Lung (tissue), 12 donors: ENCODE results near the gene TIGD3. TPM values are rescaled to one million over a fixed set of nuclear protein-coding genes. Genes with fewer than 3 reads are reported as not detected.

Source experiments
- ATAC-seq: fragments of 200-7000 bp; cut with Tn5 transposase; one replicate; pipeline ENCODE4 v1.9.1; 2020; ENCODE audit warnings: moderate number of reproducible peaks; ENCODE audit not compliant: insufficient read depth, low FRiP score
- DNase-seq, 3 donors: peaks; one replicate each; pipeline ENCODE4 v3.0.0-alpha.2; 2013 to 2017
- H3K27ac ChIP-seq, 2 donors: one replicate each; pipeline ENCODE4 v1.5.1; 2013; ENCODE audit warnings: mild to moderate bottlenecking in 2 of 2, moderate library complexity in 2 of 2, control low read depth in 1 of 2, inconsistent platforms in 1 of 2, low read depth in 1 of 2, low read length in 1 of 2
- H3K27me3 ChIP-seq, 3 donors: one replicate each; pipeline ENCODE4 v1.5.1; 2013; ENCODE audit warnings: low read length in 2 of 3; ENCODE audit not compliant: control insufficient read depth in 3 of 3, insufficient read depth in 3 of 3
- H3K36me3 ChIP-seq, 4 donors: one replicate each; pipeline ENCODE4 v1.5.1; 2013; ENCODE audit warnings: low read length in 4 of 4, mild to moderate bottlenecking in 1 of 4, moderate library complexity in 1 of 4; ENCODE audit not compliant: control insufficient read depth in 4 of 4, insufficient read depth in 4 of 4
- H3K4me1 ChIP-seq, 5 donors: one replicate each; pipeline ENCODE4 v1.5.1; 2013; ENCODE audit warnings: low read length in 5 of 5, mild to moderate bottlenecking in 2 of 5, moderate library complexity in 1 of 5; ENCODE audit not compliant: control insufficient read depth in 5 of 5, insufficient read depth in 5 of 5
- H3K4me3 ChIP-seq: one replicate; pipeline ENCODE4 v1.5.1; 2013; ENCODE audit warnings: mild to moderate bottlenecking, control low read depth, moderate library complexity
- H3K9ac ChIP-seq, 2 donors: one replicate each; pipeline ENCODE4 v1.5.1; 2013; ENCODE audit warnings: low read length in 2 of 2, control low read depth in 1 of 2; ENCODE audit not compliant: insufficient read depth in 1 of 2
- H3K9me3 ChIP-seq, 4 donors: one replicate each; pipeline ENCODE4 v1.5.1; 2013; ENCODE audit warnings: low read length in 3 of 4, mild to moderate bottlenecking in 1 of 4, moderate library complexity in 1 of 4; ENCODE audit not compliant: control insufficient read depth in 4 of 4, insufficient read depth in 3 of 4
- CTCF ChIP-seq: IDR thresholded peaks from 2 replicates; pipeline ENCODE4 v1.5.1; 2012; ENCODE audit warnings: mild to moderate bottlenecking; ENCODE audit errors: control extremely low read depth, extremely low read depth
- WGBS, 2 donors: extraction: QIAGEN DNeasy Blood & Tissue Kit; methylation state at CpG; one replicate each; pipeline ENCODE4 v1.1.7; 2013; 5-methylcytosine and 5-hydroxymethylcytosine counted together
- polyA plus RNA-seq, 2 donors: library from polyadenylated mRNA; stranded (reverse); fragments of 200-250 nt; gene quantifications; one replicate each; pipeline ENCODE4 v1.2.1, GENCODE V29; 2013
- total RNA-seq, 2 donors: library from RNA; depleted of rRNA in 1 of 2; stranded (reverse); fragments of >200 nt in 1 of 2; gene quantifications; one replicate each; pipeline ENCODE4 v1.2.1, GENCODE V29; 2014 to 2021
- donor health status: control.
- donor health status: control.
- donor health status: Bipolar disorder and iron deficiency.
- donor health status: healthy.
- donor health status: DM: yes; HTN: yes; CAD: no.

The TIGD3 gene
- total and polyA plus RNA-seq, 4 donors = 0.21 to 0.27 (median 0.24) TPM; not detected in 1

DNA sequence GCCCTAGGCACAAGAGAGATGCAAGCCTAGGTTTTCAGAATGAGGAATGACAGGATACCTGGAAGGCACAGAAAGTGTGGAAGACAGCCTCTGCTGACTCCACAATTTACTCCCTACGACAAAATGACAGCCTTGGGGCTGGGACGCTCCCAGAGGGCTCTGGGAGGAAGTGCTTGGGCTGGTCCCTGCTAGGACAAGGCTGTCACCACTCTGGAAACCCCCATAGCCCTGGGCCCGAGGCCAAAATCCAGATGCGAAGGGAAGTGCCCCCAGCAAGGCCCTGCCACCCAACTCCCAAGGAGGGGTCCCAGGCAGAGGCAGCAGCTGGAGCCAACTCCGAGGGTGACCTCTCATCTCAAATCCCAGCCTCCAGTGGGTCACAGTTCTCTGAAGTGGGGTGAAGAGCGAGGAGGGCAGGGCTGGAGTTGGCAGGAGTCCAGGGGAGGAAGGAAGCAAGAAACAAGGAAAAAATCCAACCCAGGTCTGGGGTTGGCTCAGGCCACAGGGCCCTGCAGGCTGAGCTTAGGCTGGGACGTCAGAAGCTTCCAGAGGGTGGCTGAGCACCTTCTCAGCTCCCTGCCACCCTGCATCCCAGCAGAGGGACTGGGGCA lies 46.2 kb upstream of the TIGD3 start:
- no peak overlapping the region for H3K9ac ChIP-seq
- no peak for TF ChIP-seq CTCF
- peaks cover 0 to 1% (median 0%) of the 10 kb centered on the region in 4 donors for H3K36me3 ChIP-seq
- peak; percentile 60 to 70 (median 69) for DNase-seq
- H3K4me1 ChIP-seq = peaks cover 4 to 55% (median 29%) of the 10 kb centered on the region in 5 donors
- ATAC-seq = no peak
- peak overlapping the region in 1 of 2 donors; percentile 87 for H3K27ac ChIP-seq
- WGBS, 2 donors = 4 to 14% methylated on average over 7 of the region's 7 CpGs
- no peak overlapping the region for H3K4me3 ChIP-seq
- H3K27me3 ChIP-seq = no peaks in the 10 kb centered on the region
- H3K9me3 ChIP-seq = no peaks in the 10 kb centered on the region

GRCh38 chr11:65309006-65309405 lies 45.5 kb upstream of the TIGD3 start:
- WGBS, 2 donors = 66 to 67% methylated on average over 5 of the region's 5 CpGs
- no peaks in the 10 kb centered on the region for H3K9me3 ChIP-seq
- H3K4me1 ChIP-seq = peaks cover 4 to 61% (median 34%) of the 10 kb centered on the region in 5 donors
- H3K27ac ChIP-seq = peak overlapping the region in 1 of 2 donors; percentile 87
- peaks cover 0 to 1% (median 0%) of the 10 kb centered on the region in 4 donors for H3K36me3 ChIP-seq
- DNase-seq (no peak), ATAC-seq (no peak)
- no peak overlapping the region for H3K4me3 ChIP-seq
- no peak for TF ChIP-seq CTCF
- H3K27me3 ChIP-seq = peaks cover 0 to 3% (median 0%) of the 10 kb centered on the region in 3 donors
- no peak overlapping the region for H3K9ac ChIP-seq

GRCh38 chr11:65310215-65310614 lies 44.3 kb upstream of the TIGD3 start:
- H3K9ac ChIP-seq = no peak overlapping the region
- H3K36me3 ChIP-seq = peaks cover 0 to 1% (median 0%) of the 10 kb centered on the region in 4 donors
- H3K4me1 ChIP-seq = peaks cover 4 to 57% (median 32%) of the 10 kb centered on the region in 5 donors
- peak overlapping the region in 1 of 2 donors; percentile 62 for H3K27ac ChIP-seq
- WGBS, 2 donors = 65 to 66% methylated on average over 10 of the region's 10 CpGs
- no peak overlapping the region for H3K4me3 ChIP-seq
- no peak for TF ChIP-seq CTCF
- no peaks in the 10 kb centered on the region for H3K9me3 ChIP-seq
- peak in 2 of 3 donors; percentile 43 to 60 for DNase-seq
- ATAC-seq = no peak
- peaks cover 0 to 3% (median 0%) of the 10 kb centered on the region in 3 donors for H3K27me3 ChIP-seq
